ENCODE data around the gene MSH6.

DNA sequence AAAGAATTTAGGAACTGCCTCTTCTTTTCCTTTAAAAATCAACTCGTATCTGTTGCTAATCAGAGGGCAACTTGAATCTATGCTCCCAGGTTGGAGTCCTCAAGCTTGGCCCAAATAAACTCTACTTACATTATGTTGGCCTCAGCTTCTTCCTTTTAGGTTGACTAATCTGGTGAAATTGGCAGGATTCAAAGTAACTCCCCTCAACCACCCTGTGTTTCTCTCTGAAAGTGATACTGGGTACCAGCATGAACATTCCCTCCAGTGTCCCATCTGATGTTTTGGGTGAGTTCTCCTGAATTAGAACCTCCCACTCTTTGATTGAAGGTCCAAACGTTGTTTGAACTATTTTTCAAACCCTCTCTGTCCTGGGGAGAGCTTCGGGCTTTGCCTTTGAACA lies 41.3 kb upstream of the MSH6 start:
- no peak for TF ChIP-seq TCF7L2 (IDR thresholded peaks at IDR 0.05; ENCODE audit: low read depth, low read length)
- TF ChIP-seq, protein P1, sequence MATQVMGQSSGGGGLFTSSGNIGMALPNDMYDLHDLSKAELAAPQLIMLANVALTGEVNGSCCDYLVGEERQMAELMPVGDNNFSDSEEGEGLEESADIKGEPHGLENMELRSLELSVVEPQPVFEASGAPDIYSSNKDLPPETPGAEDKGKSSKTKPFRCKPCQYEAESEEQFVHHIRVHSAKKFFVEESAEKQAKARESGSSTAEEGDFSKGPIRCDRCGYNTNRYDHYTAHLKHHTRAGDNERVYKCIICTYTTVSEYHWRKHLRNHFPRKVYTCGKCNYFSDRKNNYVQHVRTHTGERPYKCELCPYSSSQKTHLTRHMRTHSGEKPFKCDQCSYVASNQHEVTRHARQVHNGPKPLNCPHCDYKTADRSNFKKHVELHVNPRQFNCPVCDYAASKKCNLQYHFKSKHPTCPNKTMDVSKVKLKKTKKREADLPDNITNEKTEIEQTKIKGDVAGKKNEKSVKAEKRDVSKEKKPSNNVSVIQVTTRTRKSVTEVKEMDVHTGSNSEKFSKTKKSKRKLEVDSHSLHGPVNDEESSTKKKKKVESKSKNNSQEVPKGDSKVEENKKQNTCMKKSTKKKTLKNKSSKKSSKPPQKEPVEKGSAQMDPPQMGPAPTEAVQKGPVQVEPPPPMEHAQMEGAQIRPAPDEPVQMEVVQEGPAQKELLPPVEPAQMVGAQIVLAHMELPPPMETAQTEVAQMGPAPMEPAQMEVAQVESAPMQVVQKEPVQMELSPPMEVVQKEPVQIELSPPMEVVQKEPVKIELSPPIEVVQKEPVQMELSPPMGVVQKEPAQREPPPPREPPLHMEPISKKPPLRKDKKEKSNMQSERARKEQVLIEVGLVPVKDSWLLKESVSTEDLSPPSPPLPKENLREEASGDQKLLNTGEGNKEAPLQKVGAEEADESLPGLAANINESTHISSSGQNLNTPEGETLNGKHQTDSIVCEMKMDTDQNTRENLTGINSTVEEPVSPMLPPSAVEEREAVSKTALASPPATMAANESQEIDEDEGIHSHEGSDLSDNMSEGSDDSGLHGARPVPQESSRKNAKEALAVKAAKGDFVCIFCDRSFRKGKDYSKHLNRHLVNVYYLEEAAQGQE (IDR thresholded peaks at IDR 0.05; ENCODE audit: insufficient read depth in 1 of 2, low read depth in 2 of 2, low read length in 1 of 2): no peak
- TF ChIP-seq, protein P2, sequence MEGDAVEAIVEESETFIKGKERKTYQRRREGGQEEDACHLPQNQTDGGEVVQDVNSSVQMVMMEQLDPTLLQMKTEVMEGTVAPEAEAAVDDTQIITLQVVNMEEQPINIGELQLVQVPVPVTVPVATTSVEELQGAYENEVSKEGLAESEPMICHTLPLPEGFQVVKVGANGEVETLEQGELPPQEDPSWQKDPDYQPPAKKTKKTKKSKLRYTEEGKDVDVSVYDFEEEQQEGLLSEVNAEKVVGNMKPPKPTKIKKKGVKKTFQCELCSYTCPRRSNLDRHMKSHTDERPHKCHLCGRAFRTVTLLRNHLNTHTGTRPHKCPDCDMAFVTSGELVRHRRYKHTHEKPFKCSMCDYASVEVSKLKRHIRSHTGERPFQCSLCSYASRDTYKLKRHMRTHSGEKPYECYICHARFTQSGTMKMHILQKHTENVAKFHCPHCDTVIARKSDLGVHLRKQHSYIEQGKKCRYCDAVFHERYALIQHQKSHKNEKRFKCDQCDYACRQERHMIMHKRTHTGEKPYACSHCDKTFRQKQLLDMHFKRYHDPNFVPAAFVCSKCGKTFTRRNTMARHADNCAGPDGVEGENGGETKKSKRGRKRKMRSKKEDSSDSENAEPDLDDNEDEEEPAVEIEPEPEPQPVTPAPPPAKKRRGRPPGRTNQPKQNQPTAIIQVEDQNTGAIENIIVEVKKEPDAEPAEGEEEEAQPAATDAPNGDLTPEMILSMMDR (IDR thresholded peaks at IDR 0.05): no peak
